ENCODE data around the gene CUL3. TPM values are rescaled to one million over a fixed set of nuclear protein-coding genes. Genes with fewer than 3 reads are reported as not detected.

Gene CUL3
- total RNA-seq, 2 donors from 2014 or later, result 47.4 to 74.1 TPM

DNA sequence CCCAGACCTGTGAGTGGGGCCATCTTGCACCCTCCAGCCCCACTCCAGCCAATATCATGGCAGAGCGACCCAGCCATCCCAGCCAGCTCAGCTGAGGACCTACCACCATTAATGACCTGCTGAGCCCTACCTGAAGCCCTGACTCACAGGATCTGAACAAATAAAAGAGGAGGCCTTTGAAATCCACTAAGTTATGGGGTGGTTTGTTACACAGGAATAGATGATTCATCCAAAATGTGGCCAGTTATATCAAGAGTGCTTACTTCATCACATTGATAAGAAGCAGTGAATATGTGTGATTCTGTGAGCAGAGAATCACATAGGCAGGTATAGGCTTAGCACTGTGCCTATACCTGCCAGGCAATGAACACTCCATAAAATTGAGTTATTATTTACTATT, 148.5 kb downstream of the CUL3 start:
- H3K27ac ChIP-seq, result no peak overlapping the region
- peaks cover 0 to under 1% of the 10 kb centered on the region in 2 donors for H3K4me1 ChIP-seq (ENCODE audit: control insufficient read depth in 1 of 2, low read depth in 2 of 2)
- H3K27me3 ChIP-seq (replicated peaks; ENCODE audit: insufficient read depth), result no peaks in the 10 kb centered on the region
- ATAC-seq (ENCODE audit: insufficient number of reproducible peaks, low FRiP score, low read depth) (no peak), DNase-seq (ENCODE audit: low spot score) (no peak)
- H3K4me3 ChIP-seq, result no peak overlapping the region
- TF ChIP-seq, protein P1, sequence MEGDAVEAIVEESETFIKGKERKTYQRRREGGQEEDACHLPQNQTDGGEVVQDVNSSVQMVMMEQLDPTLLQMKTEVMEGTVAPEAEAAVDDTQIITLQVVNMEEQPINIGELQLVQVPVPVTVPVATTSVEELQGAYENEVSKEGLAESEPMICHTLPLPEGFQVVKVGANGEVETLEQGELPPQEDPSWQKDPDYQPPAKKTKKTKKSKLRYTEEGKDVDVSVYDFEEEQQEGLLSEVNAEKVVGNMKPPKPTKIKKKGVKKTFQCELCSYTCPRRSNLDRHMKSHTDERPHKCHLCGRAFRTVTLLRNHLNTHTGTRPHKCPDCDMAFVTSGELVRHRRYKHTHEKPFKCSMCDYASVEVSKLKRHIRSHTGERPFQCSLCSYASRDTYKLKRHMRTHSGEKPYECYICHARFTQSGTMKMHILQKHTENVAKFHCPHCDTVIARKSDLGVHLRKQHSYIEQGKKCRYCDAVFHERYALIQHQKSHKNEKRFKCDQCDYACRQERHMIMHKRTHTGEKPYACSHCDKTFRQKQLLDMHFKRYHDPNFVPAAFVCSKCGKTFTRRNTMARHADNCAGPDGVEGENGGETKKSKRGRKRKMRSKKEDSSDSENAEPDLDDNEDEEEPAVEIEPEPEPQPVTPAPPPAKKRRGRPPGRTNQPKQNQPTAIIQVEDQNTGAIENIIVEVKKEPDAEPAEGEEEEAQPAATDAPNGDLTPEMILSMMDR (IDR thresholded peaks at IDR 0.05), result no peak
- H3K36me3 ChIP-seq, result no peaks in the 10 kb centered on the region
- no peaks in the 10 kb centered on the region for H3K9me3 ChIP-seq

DNA sequence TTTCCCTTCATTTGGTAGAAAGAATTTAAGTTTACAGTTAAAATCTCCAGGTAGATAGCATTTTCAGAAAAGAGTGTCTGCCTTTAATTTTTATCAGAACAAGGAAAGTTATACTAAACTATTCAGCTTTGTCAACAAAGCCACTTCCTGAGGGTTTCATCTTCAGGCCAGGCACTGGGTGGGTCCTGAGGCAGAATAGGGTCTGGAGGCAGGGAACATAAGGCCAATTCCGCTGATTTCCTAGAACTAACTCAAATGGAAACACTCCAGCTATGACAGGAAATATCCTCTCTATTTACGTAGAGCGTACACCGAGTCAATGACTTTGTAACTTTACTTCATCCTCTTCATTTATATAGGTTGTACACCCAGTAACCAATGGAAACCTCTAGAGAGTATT, 150.5 kb downstream of the CUL3 start:
- TF ChIP-seq, protein P1 (IDR thresholded peaks at IDR 0.05), result no peak
- no peaks in the 10 kb centered on the region for H3K9me3 ChIP-seq
- H3K36me3 ChIP-seq, result no peaks in the 10 kb centered on the region
- no peaks in the 10 kb centered on the region for H3K27me3 ChIP-seq (replicated peaks; ENCODE audit: insufficient read depth)
- H3K27ac ChIP-seq, result no peak overlapping the region
- H3K4me1 ChIP-seq (ENCODE audit: control insufficient read depth in 1 of 2, low read depth in 2 of 2), result no peaks in the 10 kb centered on the region
- ATAC-seq (ENCODE audit: insufficient number of reproducible peaks, low FRiP score, low read depth), result no peak
- DNase-seq (ENCODE audit: low spot score), result no peak
- H3K4me3 ChIP-seq, result no peak overlapping the region

DNA sequence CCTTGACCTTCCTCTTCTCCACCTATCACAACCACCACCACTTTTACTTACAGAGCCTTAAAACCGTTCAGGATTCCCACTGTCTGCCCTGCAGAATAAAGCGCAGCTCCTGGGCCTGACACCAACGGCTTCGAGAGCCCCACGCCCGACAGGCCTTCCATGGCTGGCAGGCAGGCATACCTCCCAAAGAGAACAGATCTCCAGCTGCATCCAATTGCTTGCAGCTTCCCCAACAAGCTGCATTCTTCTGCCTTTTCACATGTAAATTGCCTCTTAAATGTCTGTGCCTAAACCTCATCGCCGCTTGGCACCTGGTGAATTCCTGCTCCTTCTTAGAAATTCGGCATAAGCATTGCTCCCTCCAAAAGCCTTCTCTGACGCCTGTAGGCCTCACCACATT, 151.7 kb downstream of the CUL3 start:
- Histone ChIP-seq H3K4me3 (no peak overlapping the region), H3K27me3 (replicated peaks; ENCODE audit: insufficient read depth) (no peaks in the 10 kb centered on the region), H3K27ac (no peak overlapping the region), H3K36me3 (no peaks in the 10 kb centered on the region), H3K9me3 (no peaks in the 10 kb centered on the region), H3K4me1 (ENCODE audit: control insufficient read depth in 1 of 2, low read depth in 2 of 2) (no peaks in the 10 kb centered on the region)
- no peak for DNase-seq (ENCODE audit: low spot score)
- no peak for ATAC-seq (ENCODE audit: insufficient number of reproducible peaks, low FRiP score, low read depth)
- TF ChIP-seq, protein P1 (IDR thresholded peaks at IDR 0.05), result no peak

DNA sequence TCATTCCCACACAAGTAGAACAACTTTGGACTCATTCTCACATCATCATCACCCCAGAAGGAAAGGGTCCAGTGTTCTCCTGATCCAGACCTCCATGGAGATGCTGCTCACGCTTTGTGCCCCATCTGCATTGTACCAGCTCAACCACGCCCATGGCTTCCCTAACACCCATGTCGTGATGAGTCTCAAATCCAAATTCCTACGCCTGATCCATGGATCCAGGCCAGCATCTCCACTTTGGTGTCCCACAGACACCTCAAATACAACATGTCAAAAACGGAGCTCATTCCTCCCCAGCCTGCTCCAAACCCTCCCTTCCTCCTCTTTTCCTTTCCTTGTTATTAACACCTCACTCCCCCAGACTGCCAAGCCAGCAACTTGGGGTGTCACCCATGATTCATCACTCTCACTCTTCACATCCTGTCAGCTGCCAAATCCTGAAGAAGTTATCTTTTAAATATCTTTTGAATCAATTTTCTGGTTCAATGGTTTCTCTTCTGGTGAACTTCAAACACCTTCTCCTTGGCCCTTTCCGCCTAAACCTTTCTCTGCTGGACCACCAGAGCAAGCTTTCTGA, 153.1 kb downstream of the CUL3 start:
- no peaks in the 10 kb centered on the region for H3K4me1 ChIP-seq (ENCODE audit: control insufficient read depth in 1 of 2, low read depth in 2 of 2)
- ATAC-seq (ENCODE audit: insufficient number of reproducible peaks, low FRiP score, low read depth), result no peak
- no peak overlapping the region for H3K4me3 ChIP-seq
- H3K36me3 ChIP-seq, result no peaks in the 10 kb centered on the region
- H3K27me3 ChIP-seq (replicated peaks; ENCODE audit: insufficient read depth), result no peaks in the 10 kb centered on the region
- no peak overlapping the region for H3K27ac ChIP-seq
- no peak for DNase-seq (ENCODE audit: low spot score)
- H3K9me3 ChIP-seq, result no peaks in the 10 kb centered on the region
- TF ChIP-seq, protein P1 (IDR thresholded peaks at IDR 0.05), result no peak

DNA sequence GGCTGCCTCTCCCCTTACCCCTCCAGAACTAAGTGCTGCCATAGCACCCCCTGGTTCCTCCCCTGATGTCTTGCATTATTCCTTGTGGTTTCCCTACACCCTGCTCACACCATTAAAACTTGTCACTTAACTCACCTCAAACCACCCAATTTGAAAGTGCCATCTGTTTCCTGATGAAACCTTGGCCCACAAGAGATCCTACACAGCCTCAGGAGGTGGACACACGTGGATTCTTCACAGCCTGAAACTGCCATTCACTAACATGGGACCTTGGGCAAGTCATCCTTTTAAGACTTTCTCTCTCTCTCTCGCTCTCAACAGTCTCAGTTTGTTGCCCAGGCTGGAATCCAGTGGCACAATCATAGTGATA, 155.7 kb downstream of the CUL3 start:
- DNase-seq (ENCODE audit: low spot score) (no peak), ATAC-seq (ENCODE audit: insufficient number of reproducible peaks, low FRiP score, low read depth) (no peak)
- H3K4me3 ChIP-seq, result no peak overlapping the region
- H3K36me3 ChIP-seq, result no peaks in the 10 kb centered on the region
- H3K27ac ChIP-seq, result no peak overlapping the region
- H3K4me1 ChIP-seq (ENCODE audit: control insufficient read depth in 1 of 2, low read depth in 2 of 2), result no peaks in the 10 kb centered on the region
- TF ChIP-seq, protein P1 (IDR thresholded peaks at IDR 0.05), result no peak
- no peaks in the 10 kb centered on the region for H3K9me3 ChIP-seq
- no peaks in the 10 kb centered on the region for H3K27me3 ChIP-seq (replicated peaks; ENCODE audit: insufficient read depth)

Measured in thoracic aorta (tissue), 2 donors.